Jurkat, Clone E6-1 (cell line): ENCODE measurements around the gene ANKRD55.
"Not testable (repeated sequence)": the region's sequence is repeated elsewhere in the genome, so short reads cannot be mapped to it uniquely, and the experiment has no call there.

ENCODE experiments used
- DNase-seq: peaks from one replicate; pipeline ENCODE4 v3.0.0-alpha.2; 2011; ENCODE audit warnings: low read depth, low spot score
- H3K4me3 ChIP-seq: 2 replicates; pipeline ENCODE4 v1.5.1; 2011; ENCODE audit warnings: mild to moderate bottlenecking, low read length, control low read depth, moderate library complexity

ANKRD55 gene

DNA sequence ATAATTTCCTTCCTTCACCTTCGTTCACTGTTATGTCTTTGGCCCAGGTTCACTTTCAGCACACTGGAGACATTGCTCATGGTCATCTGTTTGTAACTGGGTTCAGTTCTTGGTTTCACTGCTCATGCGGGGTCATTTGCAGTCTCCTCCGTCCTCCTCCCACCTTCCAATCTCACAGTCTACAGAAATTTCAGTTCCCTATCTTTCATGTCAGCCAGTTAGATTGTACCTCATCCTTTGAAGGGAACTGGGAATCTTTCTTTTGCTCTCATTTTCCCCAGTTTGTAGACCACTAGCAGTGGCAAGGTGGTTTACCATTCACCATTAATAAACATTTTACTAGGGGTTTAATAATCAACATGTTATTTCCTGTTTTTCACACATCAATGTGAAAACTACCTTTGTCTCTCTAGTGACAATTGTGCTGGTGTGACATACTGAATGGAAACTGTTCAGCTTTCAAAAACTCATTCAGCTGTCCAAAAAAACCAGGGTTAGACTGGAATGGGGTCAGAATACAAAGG lies 137.5 kb downstream of the ANKRD55 start:
- DNase-seq = no peak
- no peak overlapping the region for H3K4me3 ChIP-seq

GRCh38 chr5:56094579-56095361 lies 138.4 kb downstream of the ANKRD55 start:
- no peak overlapping the region for H3K4me3 ChIP-seq
- DNase-seq = no peak

- H3K4me3 ChIP-seq = no peak overlapping the region
- DNase-seq = no peak
Measured at GRCh38 chr5:56093970-56094369, 139.2 kb downstream of the ANKRD55 start.

- H3K4me3 ChIP-seq = no peak overlapping the region
- DNase-seq = no peak
Measured at GRCh38 chr5:56092115-56092514, 141.0 kb downstream of the ANKRD55 start.

DNA sequence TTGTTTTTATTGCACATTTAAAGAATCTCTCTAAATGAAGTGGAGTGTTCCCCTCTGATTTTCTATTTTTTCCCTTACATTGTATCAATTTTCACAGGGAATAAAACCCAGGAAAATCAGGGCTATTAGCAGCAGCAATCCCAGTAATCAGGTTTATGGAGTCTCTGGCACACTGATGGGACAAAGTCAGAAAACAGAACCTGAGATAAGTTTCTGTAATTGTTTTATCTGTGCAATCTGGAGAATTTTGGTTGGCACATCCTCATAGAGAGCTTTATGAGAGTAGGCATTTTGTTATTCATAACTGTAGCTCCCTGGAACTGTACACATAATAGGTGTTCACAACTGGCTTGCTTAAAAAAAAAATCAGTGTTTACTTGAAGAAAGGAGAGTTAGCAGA lies 141.5 kb downstream of the ANKRD55 start:
- no peak for DNase-seq

DNA sequence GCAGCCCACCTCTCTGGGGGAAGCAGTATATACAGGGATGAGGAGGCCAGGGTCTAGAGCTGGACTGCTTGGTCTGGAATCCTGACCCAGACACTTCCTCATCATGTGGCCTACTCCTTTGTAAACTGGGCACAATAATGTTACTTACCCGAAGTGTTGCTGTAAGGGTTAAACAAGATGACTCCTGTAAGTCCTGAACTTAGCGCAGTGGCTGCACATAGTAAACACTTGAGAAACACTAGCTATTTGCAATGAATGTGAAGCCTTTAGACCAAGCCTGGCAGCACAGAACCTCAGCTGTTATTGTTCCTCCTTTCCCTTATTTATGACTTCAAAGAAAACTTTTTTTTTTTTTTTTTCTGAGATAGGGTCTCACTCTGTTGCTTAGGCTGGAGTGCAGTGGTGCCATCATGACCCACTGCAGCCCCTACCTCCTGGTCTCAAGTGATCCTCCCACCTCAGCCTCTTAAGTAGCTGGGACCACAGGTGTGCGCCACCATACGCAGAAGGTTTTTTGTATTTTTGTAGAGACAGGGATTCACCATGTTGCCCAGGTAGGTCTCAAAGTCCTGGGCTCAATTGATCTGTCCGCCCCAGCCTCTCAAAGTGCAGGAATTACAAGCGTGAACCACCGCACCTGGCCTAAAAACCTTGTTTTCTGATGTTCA lies 142.2 kb downstream of the ANKRD55 start:
- no peak for DNase-seq
- H3K4me3 ChIP-seq = no peak overlapping the region

More for the DNA sequence above, 141.5 kb downstream of the ANKRD55 start:
- H3K4me3 ChIP-seq = no peak overlapping the region

DNA sequence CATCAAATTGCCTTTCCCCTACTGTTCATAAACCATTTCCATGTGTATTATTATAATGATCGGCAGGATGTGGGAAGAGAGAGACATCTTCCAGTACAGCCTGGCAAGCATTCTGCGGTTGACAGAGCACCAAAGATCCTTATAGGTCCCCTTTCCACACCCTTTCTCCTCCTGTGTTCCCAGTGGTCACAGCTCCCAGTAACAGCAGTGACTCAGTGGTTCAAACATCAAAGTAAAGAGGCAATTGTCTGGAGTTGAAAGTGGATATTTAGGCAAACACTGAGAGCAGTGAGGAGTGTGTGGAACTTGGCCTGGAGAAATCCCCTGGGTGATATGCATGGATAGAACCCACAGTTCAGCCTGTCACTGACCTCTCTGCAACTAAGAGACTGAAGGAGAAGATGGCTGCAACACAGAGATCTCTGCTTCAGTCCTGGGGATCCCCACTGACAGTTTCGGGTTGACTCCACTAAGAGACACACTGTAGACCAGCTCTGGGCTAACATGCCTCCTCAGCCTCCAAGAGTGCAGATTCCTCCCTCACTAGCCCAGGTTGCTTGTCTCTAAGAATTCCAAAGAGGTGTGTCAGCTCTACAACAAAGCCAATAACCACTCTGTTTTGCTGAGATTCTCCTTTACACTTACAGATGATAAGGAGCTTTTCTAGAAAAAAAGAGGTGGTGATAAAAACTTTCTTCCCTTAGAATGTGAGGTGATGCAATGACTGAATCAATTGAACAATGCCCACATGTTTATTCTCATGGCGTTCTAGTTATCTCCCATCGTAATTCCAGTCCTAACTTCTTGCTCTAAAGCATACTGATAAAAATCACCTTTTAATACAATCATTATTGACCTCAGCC lies 143.9 kb downstream of the ANKRD55 start:
- H3K4me3 ChIP-seq = no peak overlapping the region
- DNase-seq = no peak

DNA sequence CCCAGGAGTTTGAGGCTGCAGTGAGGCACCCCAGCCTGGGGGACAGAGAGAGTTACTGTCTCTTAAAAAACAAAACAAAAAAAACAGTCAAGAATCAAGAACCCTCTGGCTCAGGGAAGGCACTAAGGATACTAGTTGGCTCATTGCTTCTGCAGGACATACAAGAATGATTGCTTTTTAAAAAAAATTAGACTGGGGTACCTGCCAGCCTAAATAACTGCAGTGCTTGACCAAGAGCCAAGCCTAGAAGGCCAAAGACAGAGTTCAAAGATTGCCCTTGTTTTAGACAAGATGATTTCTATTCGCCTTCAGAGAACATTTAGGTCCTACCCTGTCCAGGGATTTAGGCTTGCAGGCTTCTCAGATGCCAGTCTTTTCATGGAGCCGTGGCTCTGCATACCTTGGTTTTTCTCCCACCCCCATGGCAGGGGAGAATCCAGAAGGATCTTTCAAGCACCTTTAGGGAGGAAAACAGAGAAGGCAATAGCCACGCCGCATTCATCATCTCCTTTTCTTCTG lies 144.6 kb downstream of the ANKRD55 start:
- no peak for DNase-seq
- no peak overlapping the region for H3K4me3 ChIP-seq

GRCh38 chr5:56085193-56085592 lies 147.9 kb downstream of the ANKRD55 start:
- no peak for DNase-seq
- no peak overlapping the region for H3K4me3 ChIP-seq

GRCh38 chr5:56083286-56083854 lies 149.8 kb downstream of the ANKRD55 start:
- no peak for DNase-seq
- H3K4me3 ChIP-seq = no peak overlapping the region

- not testable (repeated sequence) for DNase-seq, H3K4me3 ChIP-seq
Measured at GRCh38 chr5:56081053-56081642, 152.0 kb downstream of the ANKRD55 start.

DNA sequence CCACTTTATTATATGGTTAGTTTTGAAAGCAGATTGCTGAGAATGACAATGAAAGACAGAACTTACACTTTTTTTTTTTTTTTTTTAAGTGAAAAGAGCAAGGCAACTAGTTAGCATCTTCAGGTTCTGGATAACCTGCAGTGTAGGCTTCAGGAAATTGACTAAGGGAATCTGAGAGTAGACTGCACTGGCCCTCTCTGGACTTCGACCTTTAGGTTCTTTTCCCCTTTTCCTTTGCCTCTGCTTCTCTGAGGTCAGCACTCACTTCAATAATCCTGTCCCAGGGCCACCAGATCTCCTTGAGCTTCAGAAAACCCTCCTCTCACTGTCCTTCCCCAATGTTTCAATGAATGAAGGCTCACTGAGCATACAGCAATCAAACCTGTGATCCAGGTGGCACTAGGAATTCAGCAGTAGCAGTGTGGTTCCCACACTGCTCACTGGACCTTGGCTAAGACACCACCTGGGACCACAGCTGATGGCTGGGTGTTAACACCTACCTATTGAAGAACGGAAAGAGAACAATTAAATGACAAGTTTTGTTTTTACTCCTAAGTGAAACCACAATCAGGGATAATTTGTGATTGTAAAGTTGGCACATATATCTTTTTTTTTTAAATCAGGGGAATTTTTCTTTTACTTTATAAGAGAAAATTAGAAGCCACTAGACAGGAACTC lies 152.6 kb downstream of the ANKRD55 start:
- no peak overlapping the region for H3K4me3 ChIP-seq
- no peak for DNase-seq

- H3K4me3 ChIP-seq, DNase-seq: not testable (repeated sequence)
Measured at GRCh38 chr5:56079157-56079500, 154.0 kb downstream of the ANKRD55 start.

DNA sequence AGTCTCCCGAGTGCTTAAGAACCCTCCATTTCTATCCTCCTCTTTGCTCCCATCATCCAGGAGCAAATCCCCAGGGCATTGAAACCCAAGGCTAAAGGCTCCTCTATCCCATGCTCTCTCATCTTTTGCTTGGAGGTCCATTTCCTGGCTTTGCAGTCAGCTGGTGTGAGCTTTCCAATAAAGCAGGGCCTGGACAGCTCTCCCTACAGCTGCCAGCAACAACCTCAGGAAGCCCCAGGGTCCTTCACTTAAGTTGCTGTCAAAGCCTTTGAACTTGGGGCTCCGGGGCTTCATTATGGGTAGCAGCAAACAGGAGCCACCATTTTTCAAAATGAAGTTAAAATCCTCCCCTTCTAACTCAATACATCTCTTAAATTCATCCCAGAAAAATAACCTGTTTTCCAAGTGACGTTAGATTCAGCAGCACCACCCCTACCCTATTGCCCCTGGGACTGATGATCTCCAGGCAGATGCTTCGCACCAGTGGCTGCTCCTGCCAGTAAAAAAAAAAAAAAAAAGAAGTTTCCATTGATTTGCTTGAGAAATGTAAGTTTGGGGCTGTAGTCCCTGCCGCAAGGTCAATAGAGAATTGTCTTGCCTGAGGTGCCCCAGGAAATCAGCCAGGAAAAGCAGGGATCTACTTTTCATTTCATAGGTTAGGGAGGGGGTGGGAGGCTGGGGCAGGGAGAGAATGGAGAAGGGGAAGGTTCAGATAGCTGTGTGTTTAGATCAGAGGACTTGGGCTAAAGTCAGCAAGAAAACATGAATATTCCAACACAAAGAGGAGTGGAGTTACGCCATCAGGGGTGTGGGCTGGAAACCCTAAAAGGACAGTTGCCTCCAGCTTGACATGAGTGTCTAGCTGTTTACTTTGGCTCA lies 154.6 kb downstream of the ANKRD55 start:
- DNase-seq = no peak
- no peak overlapping the region for H3K4me3 ChIP-seq

DNA sequence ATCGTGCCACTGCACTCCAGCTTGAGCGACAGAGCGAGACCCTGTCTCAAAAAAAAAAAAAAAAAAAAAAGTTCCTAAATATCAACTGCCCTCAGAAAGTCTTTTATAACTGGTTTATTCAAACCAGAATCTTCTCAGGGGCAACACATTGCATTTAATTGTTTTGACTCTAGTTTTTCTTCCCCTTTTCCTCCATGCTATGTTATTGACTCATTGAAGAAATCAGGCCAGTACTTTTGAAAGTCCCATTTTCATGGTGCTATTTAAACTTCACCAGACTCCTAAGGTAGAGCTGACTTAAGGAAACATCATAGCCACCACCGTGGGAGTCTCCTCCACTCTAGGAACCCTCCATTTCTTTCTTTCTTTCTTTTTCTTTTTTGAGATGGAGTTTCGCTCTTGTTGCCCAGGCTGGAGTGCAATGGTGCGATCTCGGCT lies 155.3 kb downstream of the ANKRD55 start:
- DNase-seq = no peak
- no peak overlapping the region for H3K4me3 ChIP-seq

- H3K4me3 ChIP-seq = no peak overlapping the region
- no peak for DNase-seq
Measured at GRCh38 chr5:56076486-56076885, 156.6 kb downstream of the ANKRD55 start.

DNA sequence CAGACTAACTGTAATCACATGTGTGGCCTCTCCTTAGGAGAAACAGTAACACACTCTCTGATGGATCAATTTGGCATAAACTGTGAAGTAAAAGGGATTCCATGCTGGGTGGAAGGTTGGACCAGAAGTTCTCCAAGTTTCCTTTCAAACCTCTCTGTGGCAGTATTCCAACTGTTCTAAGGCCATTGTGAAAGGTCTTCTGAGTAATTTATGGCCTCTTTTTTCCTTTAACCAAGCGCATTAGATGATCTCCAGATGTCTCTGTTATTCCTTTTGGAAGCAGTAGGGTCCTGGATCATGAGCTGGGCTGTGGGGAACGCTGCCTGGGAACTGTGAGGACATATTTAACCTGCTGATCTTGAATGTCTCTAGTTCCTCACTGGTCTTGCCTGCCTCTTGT lies 157.8 kb downstream of the ANKRD55 start:
- no peak overlapping the region for H3K4me3 ChIP-seq
- no peak for DNase-seq
